Astrocyte (in vitro differentiated cells and primary cell): ENCODE measurements around the gene DUSP1.

ENCODE experiments used
- CTCF ChIP-seq: IDR thresholded peaks from 2 replicates; pipeline ENCODE4 v1.5.1; 2011; ENCODE audit warnings: low read depth, mild to moderate bottlenecking, inconsistent platforms, low read length, moderate library complexity; ENCODE audit not compliant: insufficient read depth
- EZH2 ChIP-seq: IDR thresholded peaks from 2 replicates; pipeline ENCODE4 v1.6.1; 2012; ENCODE audit warnings: mild to moderate bottlenecking, low read length, inconsistent platforms; ENCODE audit not compliant: insufficient read depth

DNA sequence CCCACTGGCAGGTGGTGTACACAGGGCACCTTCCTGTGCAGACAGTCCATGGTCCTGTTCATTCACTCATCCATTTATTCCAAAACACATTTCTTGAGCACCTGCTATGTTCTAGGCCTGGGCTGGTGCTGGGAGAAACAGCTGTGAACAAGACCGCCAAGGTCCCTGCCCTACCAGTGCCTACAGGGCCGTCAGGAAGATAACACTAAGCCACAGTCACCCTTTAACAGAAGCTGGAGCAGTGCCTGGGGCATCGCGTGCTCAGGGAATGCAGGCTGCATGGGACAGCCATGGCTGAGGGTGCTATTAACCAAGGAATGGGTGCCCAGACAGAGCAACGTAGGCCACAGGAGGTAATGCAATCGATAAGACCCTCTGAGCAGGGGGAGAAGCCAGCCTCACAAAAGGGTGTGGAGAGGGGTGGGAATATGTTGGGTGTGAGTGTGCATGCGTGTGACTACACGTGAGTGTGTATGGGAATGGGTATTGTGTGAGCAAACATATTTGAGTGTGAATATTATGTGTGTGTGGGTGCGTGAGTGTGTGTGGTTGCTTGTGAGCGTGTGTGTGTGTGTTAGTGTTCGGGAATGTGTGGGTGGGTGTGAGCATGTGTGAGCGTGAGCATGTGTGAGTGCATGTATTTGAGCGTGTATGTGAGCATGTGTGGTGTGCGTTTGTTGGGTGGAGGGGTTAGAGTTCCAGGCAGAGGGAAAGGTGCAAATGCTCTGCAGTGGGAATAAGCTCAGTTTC is 19.1 kb downstream of the DUSP1 start:
- TF ChIP-seq EZH2, result no peak
- TF ChIP-seq CTCF, result no peak
